Activated T-cell treated with anti-CD3 and anti-CD28 coated beads for 1 hour (primary cell): ENCODE results near the gene DARS2.
A peak's percentile ranks its signal among the peaks of the same experiment; 100 is the strongest.
"Not testable (repeated sequence)": the region's sequence is repeated elsewhere in the genome, so short reads cannot be mapped to it uniquely, and the experiment has no call there.

ENCODE experiments used
- DNase-seq: peaks from one replicate; pipeline ENCODE4 v3.0.0-alpha.2; 2020; ENCODE audit warnings: low read depth

DARS2 gene

DNA sequence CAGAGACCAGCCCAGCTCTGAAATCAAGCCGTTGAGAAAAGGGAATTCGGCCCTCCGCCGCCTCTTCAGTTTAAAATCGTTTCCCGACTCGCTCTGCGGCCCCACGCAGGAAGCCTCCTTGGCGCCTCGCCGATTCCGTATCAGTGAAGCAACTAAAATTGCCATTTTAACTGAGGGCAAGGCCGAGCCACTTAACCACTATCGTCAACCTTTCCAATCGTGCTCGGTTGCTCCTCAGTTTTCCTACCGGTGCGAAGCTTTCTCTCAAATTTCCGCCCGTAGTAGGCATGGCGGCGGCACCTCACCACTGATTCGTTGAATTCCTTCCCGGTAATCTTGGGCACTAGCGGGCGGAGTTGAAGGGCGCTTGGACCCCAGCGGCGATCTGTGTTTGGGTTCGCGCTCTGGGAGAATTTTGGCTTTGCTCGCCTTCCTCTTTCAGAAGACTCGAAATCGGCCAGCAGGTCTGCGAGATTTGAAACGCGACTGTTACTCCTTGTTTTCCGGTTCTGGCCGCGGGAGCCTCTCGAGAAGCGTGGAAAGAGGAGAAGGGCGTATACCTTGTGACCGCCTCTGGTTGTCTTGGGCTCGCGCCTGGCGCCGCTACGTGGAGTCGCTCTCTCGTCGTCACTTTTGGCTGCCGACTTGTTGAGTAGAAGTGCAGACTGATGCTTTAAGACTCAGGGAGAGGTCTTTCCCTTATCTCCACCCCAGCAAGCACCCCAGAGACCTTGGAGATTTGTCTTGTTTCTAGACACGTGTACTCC is at the start of gene DARS2, which contains the start of gene CENPL:
DARS2 (plus strand) TSS at position 359 of the 767 bp plus-strand sequence. CDS start 557 bp downstream, outside the sequence.
CENPL (minus strand) TSS at position 569 of the 767 bp plus-strand sequence. CDS start 13,584 bp downstream, outside the sequence.
- DNase-seq, result peak; percentile 79

DNA sequence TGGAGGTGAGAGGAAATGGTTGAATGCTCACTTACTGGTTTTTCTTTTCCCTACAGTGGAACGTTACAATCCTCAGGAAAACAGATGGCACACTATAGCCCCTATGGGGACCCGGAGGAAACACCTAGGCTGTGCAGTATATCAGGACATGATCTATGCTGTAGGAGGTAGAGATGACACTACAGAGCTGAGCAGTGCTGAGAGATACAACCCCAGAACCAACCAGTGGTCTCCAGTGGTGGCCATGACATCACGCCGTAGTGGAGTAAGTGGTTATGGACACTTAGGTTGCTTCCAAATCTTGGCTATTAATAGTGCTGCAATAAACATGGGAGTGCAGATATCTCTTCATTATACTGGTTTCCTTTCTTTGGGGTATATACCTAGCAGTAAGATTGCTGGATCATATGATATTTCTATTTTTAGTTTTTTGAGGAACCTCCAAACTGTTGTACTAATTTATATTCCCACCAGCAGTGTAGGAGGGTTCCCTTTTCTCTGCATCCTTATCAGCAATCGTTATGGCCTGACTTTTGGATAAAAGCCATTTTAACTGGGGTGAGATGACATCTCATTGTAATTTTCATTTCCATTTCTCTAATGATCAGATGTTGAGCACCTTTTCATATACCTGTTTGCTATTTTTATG is 48.8 kb upstream of the DARS2 start:
- no peak for DNase-seq

GRCh38 chr1:173779936-173780335 is 44.5 kb upstream of the DARS2 start:
- DNase-seq, result no peak

DNA sequence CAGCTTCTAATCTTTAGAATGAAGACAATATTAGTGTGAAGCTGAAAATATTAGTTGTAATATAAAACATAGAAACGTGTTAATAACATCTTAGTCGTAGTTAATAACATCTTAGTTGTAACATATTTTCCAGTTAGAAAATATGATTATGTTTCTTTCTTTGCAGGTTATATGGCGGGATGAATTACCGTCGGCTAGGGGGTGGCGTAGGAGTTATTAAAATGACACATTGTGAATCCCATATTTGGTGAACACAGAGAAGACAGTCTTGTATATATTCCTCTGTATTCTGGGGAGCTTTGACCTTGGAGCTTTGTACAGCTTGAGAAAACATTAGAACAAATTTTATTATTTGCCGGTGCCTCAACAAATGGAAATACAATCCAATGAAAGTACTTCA is 39.5 kb upstream of the DARS2 start:
- no peak for DNase-seq

GRCh38 chr1:173789841-173790240 is 34.6 kb upstream of the DARS2 start:
- DNase-seq, result no peak

DNA sequence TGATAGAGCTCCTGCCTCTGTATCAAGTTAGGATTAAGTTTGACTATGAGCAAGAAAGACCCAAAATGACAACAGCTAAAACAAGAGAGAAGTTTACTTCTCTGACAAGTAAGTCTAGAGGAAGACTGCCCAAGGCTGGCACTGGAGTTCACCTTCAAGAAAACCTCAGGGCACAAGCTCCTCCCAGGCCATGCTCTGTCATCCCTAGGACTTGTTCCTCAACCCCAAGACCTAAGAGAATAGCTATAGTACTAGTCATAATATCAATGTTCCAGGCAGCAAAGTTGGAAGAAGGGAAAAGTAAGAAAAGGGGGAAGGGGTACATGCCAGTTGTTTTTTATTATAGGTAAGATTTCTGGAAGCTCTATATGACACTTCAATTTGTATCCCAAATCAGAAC is 26.4 kb upstream of the DARS2 start:
- no peak for DNase-seq

GRCh38 chr1:173799995-173800394 is 24.5 kb upstream of the DARS2 start:
- DNase-seq, result not testable (repeated sequence)

DNA sequence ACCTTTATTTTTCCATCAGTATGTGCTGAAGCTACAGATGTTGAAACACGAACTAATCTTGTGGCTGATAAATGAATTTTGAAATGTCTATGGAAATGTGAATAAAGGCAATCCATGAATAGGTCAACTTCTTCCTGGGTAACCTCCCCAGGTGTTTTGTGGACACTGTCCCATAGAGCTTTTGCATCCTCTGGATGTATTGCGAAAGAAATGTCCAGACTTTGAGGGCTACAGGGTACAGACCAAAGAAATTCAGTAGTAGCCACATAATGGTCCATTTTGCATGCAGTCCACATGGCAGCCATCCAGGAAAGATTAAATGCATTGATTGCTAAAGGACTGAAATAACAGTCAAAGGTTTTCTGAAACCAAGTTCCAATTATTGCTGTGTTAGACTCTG is 21.5 kb upstream of the DARS2 start:
- DNase-seq, result no peak

- DNase-seq, result not testable (repeated sequence)
These were observed 10.8 kb upstream of the DARS2 start for GRCh38 chr1:173813654-173814053.

- no peak for DNase-seq
These were observed 6.0 kb upstream of the DARS2 start for GRCh38 chr1:173818459-173818858.

- DNase-seq, result no peak
These were observed 2.8 kb upstream of the DARS2 start for GRCh38 chr1:173821680-173822079.

DNA sequence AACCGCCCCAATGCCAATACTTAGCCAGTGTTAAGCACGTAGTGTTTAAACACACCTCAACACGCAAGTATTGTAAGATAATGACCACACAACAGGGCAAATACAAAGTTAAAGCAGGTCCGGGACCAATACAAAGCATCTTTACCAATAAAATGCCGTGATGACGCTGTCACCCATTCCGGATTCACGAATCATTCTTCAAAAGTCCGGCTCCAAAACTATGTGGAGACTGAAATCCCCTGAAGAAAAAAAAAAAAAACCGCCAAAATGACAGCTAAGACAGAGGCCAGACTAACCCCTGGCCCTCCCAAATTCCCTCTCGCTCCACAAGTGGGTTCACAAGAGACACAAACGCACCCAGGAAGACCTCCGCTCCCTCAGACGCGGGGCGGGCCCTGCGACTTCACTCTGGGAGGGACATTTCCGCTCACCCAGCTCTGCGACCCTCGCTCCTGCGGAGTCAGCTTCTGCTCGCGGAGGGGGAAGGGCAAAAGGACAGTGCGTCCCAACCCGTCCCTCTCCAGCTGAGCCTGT is 625 bp upstream of the DARS2 start:
- DNase-seq, result no peak

DNA sequence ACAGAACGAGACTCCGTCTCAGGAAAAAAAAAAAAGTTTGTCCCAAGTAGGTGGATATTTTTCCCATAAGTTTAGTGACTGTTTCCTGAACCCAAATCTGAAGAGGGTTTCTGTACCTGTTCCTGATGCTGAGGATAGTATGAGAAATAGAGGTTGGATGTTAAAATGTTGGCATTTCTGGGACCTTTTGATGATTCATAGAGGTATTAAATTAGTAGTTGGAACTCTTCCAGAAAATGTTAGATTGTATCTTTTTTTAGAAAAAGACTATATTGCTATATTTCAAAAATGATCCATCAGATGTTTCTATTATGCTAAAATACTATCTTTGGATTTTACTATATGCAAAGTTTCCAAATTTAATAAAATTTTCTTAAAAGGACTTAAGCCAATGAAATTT is 3.1 kb downstream of the DARS2 start:
- DNase-seq, result no peak

- no peak for DNase-seq
These were observed 8.3 kb downstream of the DARS2 start for GRCh38 chr1:173832748-173833147.

- no peak for DNase-seq
These were observed 27.6 kb downstream of the DARS2 start for GRCh38 chr1:173852105-173852504.

GRCh38 chr1:173853074-173853473 is 28.6 kb downstream of the DARS2 start:
- DNase-seq, result no peak

GRCh38 chr1:173856014-173856413 is 31.5 kb downstream of the DARS2 start:
- DNase-seq, result no peak

DNA sequence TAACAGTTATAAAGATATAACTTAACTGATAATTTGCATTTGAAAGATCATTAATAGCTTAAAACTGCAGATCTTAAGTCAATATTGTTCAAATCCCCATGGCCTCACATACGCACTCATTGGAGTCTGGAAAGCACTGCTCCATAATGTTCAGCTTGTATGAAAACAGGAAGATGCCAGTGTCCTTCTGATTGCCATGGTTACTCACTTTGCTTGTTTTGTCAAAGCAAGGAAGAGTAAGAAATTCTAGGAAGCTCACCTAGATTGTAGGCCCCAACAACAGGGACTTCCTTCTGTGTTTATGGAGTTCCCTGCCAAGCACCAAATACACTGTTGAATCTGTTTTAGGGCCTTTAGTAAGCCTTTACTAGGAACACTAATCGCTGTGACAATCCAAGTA is 32.4 kb downstream of the DARS2 start:
- no peak for DNase-seq

DNA sequence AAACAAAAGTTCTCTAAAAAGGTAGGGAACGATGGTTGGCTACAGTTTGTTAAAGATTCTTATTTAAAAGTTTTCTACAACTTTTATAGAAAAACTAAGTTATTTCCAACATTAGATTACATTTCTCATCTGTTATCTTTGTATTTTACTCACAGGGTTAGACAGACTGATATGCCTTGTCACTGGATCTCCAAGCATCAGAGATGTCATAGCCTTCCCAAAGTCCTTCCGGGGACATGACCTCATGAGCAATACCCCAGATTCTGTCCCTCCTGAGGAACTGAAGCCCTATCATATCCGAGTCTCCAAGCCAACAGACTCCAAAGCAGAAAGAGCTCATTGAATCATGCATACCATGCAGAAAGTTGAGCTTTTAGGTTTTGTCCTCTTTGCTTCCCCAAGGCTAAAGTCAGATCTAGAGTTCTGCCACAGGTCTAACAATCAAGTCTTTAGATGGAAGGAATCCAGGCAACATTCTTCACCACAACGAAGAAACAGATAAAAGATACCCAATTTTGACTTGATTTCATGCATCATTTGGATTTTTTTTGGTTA is 33.0 kb downstream of the DARS2 start:
- DNase-seq, result no peak

GRCh38 chr1:173859547-173859946 is 35.1 kb downstream of the DARS2 start:
- not testable (repeated sequence) for DNase-seq

- DNase-seq, result no peak
These were observed 35.6 kb downstream of the DARS2 start for GRCh38 chr1:173860065-173860464.

DNA sequence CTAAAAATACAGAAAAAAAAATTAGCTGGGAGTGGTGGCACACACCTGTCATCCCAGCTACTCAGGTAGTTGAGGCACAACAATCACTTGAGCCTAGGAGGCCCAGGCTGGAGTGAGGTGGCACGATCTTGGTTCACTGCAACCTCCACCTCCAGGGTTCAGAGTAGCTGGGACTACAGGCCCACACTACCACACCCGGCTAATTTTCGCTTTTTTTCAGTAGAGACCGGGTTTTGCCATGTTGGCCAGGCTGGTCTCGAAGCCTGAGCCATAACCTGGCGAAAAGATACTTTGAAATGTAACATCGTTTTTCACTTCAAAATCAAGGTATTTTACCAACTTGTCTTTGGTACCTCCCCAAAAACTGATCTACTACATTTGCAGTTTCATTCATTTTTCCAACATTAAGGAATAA is 37.3 kb downstream of the DARS2 start:
- DNase-seq, result no peak
